NK-92 treated with Interleukin-12 subunit alpha and Interleukin-12 subunit beta, amount 100 ng/mL, for 24 hours (cell line): ENCODE data around the gene MRPL49.
A peak's percentile ranks its signal among the peaks of the same experiment; 100 is the strongest.
"Not testable (repeated sequence)": the region's sequence is repeated elsewhere in the genome, so short reads cannot be mapped to it uniquely, and the experiment has no call there.

ENCODE experiments used
- DNase-seq: peaks from one replicate; lab custom pipeline; 2025; lab: John Stamatoyannopoulos, UW

The MRPL49 gene

GRCh38 chr11:65132988-65133700 is 11.0 kb downstream of the MRPL49 start:
- no peak for DNase-seq

- DNase-seq: no peak
Observed at GRCh38 chr11:65133724-65134123, 11.6 kb downstream of the MRPL49 start.

- peak; percentile 84 for DNase-seq
Observed at GRCh38 chr11:65134240-65134951, 12.3 kb downstream of the MRPL49 start, which contains the start of gene SYVN1. TSS of gene SYVN1 (minus strand) at chr11:65134519. CDS start at chr11:65133601, 918 bp downstream.

GRCh38 chr11:65134952-65135632 is 13.0 kb downstream of the MRPL49 start:
- peak; percentile 83 for DNase-seq

GRCh38 chr11:65135633-65136145 is 13.6 kb downstream of the MRPL49 start:
- no peak for DNase-seq

- DNase-seq: no peak
Observed at GRCh38 chr11:65136515-65137096, 14.5 kb downstream of the MRPL49 start.

- no peak for DNase-seq
Observed at GRCh38 chr11:65141896-65142494, 19.9 kb downstream of the MRPL49 start.

- DNase-seq: no peak
Observed at GRCh38 chr11:65147352-65148075, 25.4 kb downstream of the MRPL49 start.

GRCh38 chr11:65148657-65149056 is 26.5 kb downstream of the MRPL49 start:
- no peak for DNase-seq

- DNase-seq: not testable (repeated sequence)
Observed at GRCh38 chr11:65150131-65150508, 28.0 kb downstream of the MRPL49 start.

GRCh38 chr11:65150509-65151299 is 28.6 kb downstream of the MRPL49 start:
- DNase-seq: no peak

- no peak for DNase-seq
Observed at GRCh38 chr11:65151331-65151899, 29.3 kb downstream of the MRPL49 start.

- no peak for DNase-seq
Observed at GRCh38 chr11:65152122-65152521, 30.0 kb downstream of the MRPL49 start.

- no peak for DNase-seq
Observed at GRCh38 chr11:65156256-65156655, 34.1 kb downstream of the MRPL49 start.

- DNase-seq: no peak
Observed at GRCh38 chr11:65156926-65157325, 34.8 kb downstream of the MRPL49 start.

- no peak for DNase-seq
Observed at GRCh38 chr11:65157336-65157735, 35.2 kb downstream of the MRPL49 start.

GRCh38 chr11:65159012-65159411 is 36.9 kb downstream of the MRPL49 start:
- DNase-seq: no peak

- DNase-seq: no peak
Observed at GRCh38 chr11:65160643-65161042, 38.5 kb downstream of the MRPL49 start.

GRCh38 chr11:65163684-65164083 is 41.6 kb downstream of the MRPL49 start:
- no peak for DNase-seq
